GM12878 (cell line): ENCODE data around the gene RSAD2. TPM values are rescaled to one million over a fixed set of nuclear protein-coding genes. Genes with fewer than 3 reads are reported as not detected.

ENCODE experiments used
- ATAC-seq: fragments of 200-7000 bp; cut with Tn5 transposase; 3 replicates; pipeline ENCODE4 v1.9.1; 2020; ENCODE audit warnings: mild to moderate bottlenecking, moderate library complexity
- BruUV-seq: library from RNA; stranded (reverse); fragments of 400-500 nt; replicated peaks from 2 replicates; lab custom pipeline; 2021; lab: Mats Ljungman, UMichigan
- CTCF ChIA-PET: fragments of 300-600 bp; sonication (Branson Sonifier 250); formaldehyde crosslinking; extraction: SDS; loops from one replicate; lab custom pipeline; 2021; ENCODE audit warnings: inconsistent platforms; lab: Yijun Ruan, JAX
- POLR2A ChIA-PET: fragments of 350-600 bp; formaldehyde crosslinking; extraction: SDS; loops from one replicate; lab custom pipeline; 2021; ENCODE audit warnings: inconsistent platforms; lab: Charles Lee
- RAD21 ChIA-PET: fragments of 300-600 bp; sonication (Branson Sonifier 250); formaldehyde crosslinking; loops from one replicate; lab custom pipeline; 2023; ENCODE audit warnings: antibody characterized with exemption; ENCODE audit not compliant: unreplicated experiment; lab: Charles Lee
- SMC1A ChIA-PET: fragments of 300-600 bp; sonication (Branson Sonifier 250); formaldehyde crosslinking; loops from one replicate; lab custom pipeline; 2023; ENCODE audit not compliant: unreplicated experiment, uncharacterized antibody; lab: Charles Lee
- DNase-seq: peaks from one replicate; pipeline ENCODE4 v3.0.0-alpha.2; 2011; ENCODE audit warnings: low read depth, low spot score
- FAIRE-seq: peaks from 3 replicates; lab custom pipeline; 2011; peaks lifted over from hg19 to GRCh38; lab: Jason Lieb, UNC
- H2AFZ ChIP-seq: 2 replicates; pipeline ENCODE4 v1.6.0; 2011; ENCODE audit warnings: low read depth, low read length, control low read depth; ENCODE audit not compliant: control insufficient read depth
- H3K27ac ChIP-seq: 2 replicates; pipeline ENCODE4 v1.5.1; 2011; ENCODE audit warnings: control low read depth; ENCODE audit not compliant: control insufficient read depth, insufficient read depth
- H3K27me3 ChIP-seq, 2 experiments: replicated peaks in 1 of 2; 2 replicates each; pipeline versions ENCODE4 v1.6.0 to v1.6.1; 2011; ENCODE audit warnings: low read length in 1 of 2; ENCODE audit not compliant: control insufficient read depth in 2 of 2, insufficient read depth in 2 of 2
- H3K36me3 ChIP-seq, 2 experiments: 2 replicates each; pipeline ENCODE4 v1.5.1; 2011; ENCODE audit warnings: low read length in 1 of 2; ENCODE audit not compliant: control insufficient read depth in 2 of 2, insufficient read depth in 2 of 2
- H3K4me1 ChIP-seq: 2 replicates; pipeline ENCODE4 v1.6.1; 2011; ENCODE audit warnings: mild to moderate bottlenecking, low read length, moderate library complexity, mixed read lengths; ENCODE audit not compliant: control insufficient read depth, insufficient read depth
- H3K4me2 ChIP-seq: 2 replicates; pipeline ENCODE4 v1.6.0; 2011; ENCODE audit warnings: control low read depth; ENCODE audit not compliant: control insufficient read depth, insufficient read depth
- H3K4me3 ChIP-seq: fragments of 200-600 bp; sonication (generic); 2 replicates; pipeline ENCODE4 v1.5.1; 2016
- H3K79me2 ChIP-seq: 2 replicates; pipeline ENCODE4 v1.6.0; 2011; ENCODE audit warnings: low read length; ENCODE audit not compliant: control insufficient read depth, insufficient read depth
- H3K9ac ChIP-seq: 2 replicates; pipeline ENCODE4 v1.8.0; 2011; ENCODE audit warnings: low read length, control low read depth, mixed read lengths; ENCODE audit not compliant: control insufficient read depth, insufficient read depth
- H3K9me3 ChIP-seq: replicated peaks from 3 replicates; pipeline ENCODE4 v1.5.1; 2011; ENCODE audit warnings: mild to moderate bottlenecking, low read length; ENCODE audit not compliant: control insufficient read depth, insufficient read depth
- H4K20me1 ChIP-seq: 2 replicates; pipeline ENCODE4 v1.6.0; 2011; ENCODE audit not compliant: control insufficient read depth, insufficient read depth
- LARP7 ChIP-seq: fragments of 450-650 bp; IDR thresholded peaks from 2 replicates; pipeline ENCODE4 v1.6.1; 2017; ENCODE audit warnings: mild to moderate bottlenecking
- PAX5 ChIP-seq: IDR thresholded peaks from 2 replicates; pipeline ENCODE4 v1.6.1; 2011; ENCODE audit warnings: low read depth, low read length, borderline replicate concordance
- POLR2AphosphoS5 ChIP-seq: IDR thresholded peaks from 2 replicates; pipeline ENCODE4 v1.6.1; 2011; ENCODE audit warnings: mild to moderate bottlenecking, low read length, inconsistent platforms
- RAD21 ChIP-seq: IDR thresholded peaks from 2 replicates; pipeline ENCODE4 v1.6.1; 2011; ENCODE audit warnings: mild to moderate bottlenecking, low read depth, low read length, moderate library complexity; ENCODE audit not compliant: insufficient read depth
- SKIL ChIP-seq: fragments of 450-650 bp; IDR thresholded peaks from 2 replicates; pipeline ENCODE4 v1.6.1; 2017; ENCODE audit warnings: mild to moderate bottlenecking, low read depth, inconsistent platforms; ENCODE audit not compliant: poor library complexity, severe bottlenecking
- SMARCA5 ChIP-seq: fragments of 450-650 bp; IDR thresholded peaks from 2 replicates; pipeline ENCODE4 v1.6.1; 2017; ENCODE audit warnings: mild to moderate bottlenecking
- SUPT20H ChIP-seq: IDR thresholded peaks from 2 replicates; pipeline ENCODE4 v1.6.1; 2011; ENCODE audit warnings: low read depth, mild to moderate bottlenecking, low read length, moderate library complexity, borderline replicate concordance; ENCODE audit not compliant: control insufficient read depth
- ZNF384 ChIP-seq: IDR thresholded peaks from 2 replicates; pipeline ENCODE4 v1.6.1; 2012; ENCODE audit warnings: low read depth, mild to moderate bottlenecking, low read length, improper control_type of control experiment, borderline replicate concordance
- WGBS: methylation state at CpG from one replicate; pipeline ENCODE4 v1.1.6; 2016; ENCODE audit warnings: low lambda C conversion rate; ENCODE audit not compliant: insufficient replicate concordance, insufficient coverage; ENCODE audit errors: missing lambda C conversion rate; 5-methylcytosine and 5-hydroxymethylcytosine counted together
- in situ Hi-C: fragments of 300-500 bp; cut with MboI; formaldehyde crosslinking; loops from 9 replicates; pipeline ENCODE4 v1.14.3; 2018; ENCODE audit warnings: mixed read lengths
- intact Hi-C: fragments of 100-400 bp; cut with micrococcal nuclease; formaldehyde crosslinking; loops from one replicate; pipeline ENCODE4 v1.14.2; 2022; ENCODE audit not compliant: unreplicated experiment
- polyA plus RNA-seq, 11 experiments: library from polyadenylated mRNA; depleted of rRNA in 4 of 11; unstranded in 6 of 11; stranded (reverse) in 5 of 11; fragments of >200 nt; fragmentation: Nextera tagmentation in 4 of 11; fragmentation: Illumina TruSeq in 1 of 11; extraction: Ambion mirVana in 4 of 11; extraction: Trizol in 1 of 11; gene quantifications; 1 replicate in 1 of 11; 2 replicates in 10 of 11; pipeline versions ENCODE4 v1.2.1 to v1.2.3, GENCODE V29; 2011 to 2016; ENCODE audit warnings: inconsistent platforms in 2 of 11, missing spikeins in 2 of 11, low read depth in 1 of 11
- total RNA-seq, 4 experiments: library from RNA; depleted of rRNA in 3 of 4; stranded (reverse); fragments of >200 nt in 3 of 4; fragmentation: Illumina TruSeq in 1 of 4; extraction: Trizol in 1 of 4; gene quantifications; 2 replicates each; pipeline versions ENCODE4 v1.2.1 to v1.2.3, GENCODE V29; 2013 to 2021
- TF ChIP-seq, protein P1 (sequence below): fragments of 450-650 bp; formaldehyde crosslinking; IDR thresholded peaks from 2 replicates; pipeline ENCODE4 v1.4.0; 2020; ENCODE audit warnings: mild to moderate bottlenecking, moderate library complexity
- TF ChIP-seq, protein P2 (sequence below): fragments of 450-650 bp; IDR thresholded peaks from 2 replicates; pipeline ENCODE4 v1.6.1; 2018; ENCODE audit warnings: mild to moderate bottlenecking, low read depth, moderate library complexity; ENCODE audit not compliant: partially characterized antibody
- TF ChIP-seq, protein P3 (sequence below): fragments of 450-650 bp; conservative IDR thresholded peaks from 2 replicates; pipeline ENCODE4 v1.6.1; 2017; ENCODE audit warnings: mild to moderate bottlenecking, moderate library complexity

Gene RSAD2
- total and polyA plus RNA-seq, 10 of the 15 experiments (the other 5 are each of a cell fraction or from before 2014, with no cell fraction given), result 0.24 to 0.90 (median 0.69) TPM

DNA sequence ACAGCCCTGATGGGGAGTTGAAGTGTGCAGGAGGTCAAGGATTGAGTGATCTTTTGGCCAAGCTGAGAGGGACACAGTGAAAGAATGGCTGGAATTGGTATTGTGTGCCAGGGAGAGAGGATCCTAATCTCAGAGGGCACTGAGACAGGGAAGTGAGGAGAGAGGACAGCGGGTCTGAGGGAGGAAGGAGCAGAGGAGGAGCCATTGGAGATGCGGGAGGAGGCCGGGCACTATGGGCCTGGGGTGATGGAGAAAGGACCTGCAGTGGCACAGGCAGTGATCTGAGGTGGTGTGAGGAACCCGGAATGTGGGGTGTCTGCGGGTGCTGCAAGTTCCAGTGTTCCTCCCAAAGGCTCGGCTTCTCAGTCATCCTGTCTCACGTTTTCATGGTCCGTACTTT, 66.4 kb downstream of the RSAD2 start:
- Histone ChIP-seq H3K79me2 (no peaks in the 10 kb centered on the region), H3K9ac (no peak overlapping the region), H2AFZ (no peak overlapping the region), H4K20me1 (no peaks in the 10 kb centered on the region), H3K4me2 (no peak overlapping the region), H3K27ac (no peak overlapping the region), H3K36me3 (peaks cover 0 to 2% of the 10 kb centered on the region in 2 experiments; a peak in 2 of 4 replicates), H3K4me3 (no peak overlapping the region), H3K27me3 (no peaks in the 10 kb centered on the region), H3K9me3 (no peaks in the 10 kb centered on the region), H3K4me1 (peaks cover 25% of the 10 kb centered on the region)
- CTCF ChIA-PET, result interaction anchor here (1.1 kb wide), 1 partner anchor 47 kb away, joined by 3 read pairs; no protein-coding TSS in a partner anchor
- DNase-seq (no peak), FAIRE-seq (no peak), ATAC-seq (no peak)
- POLR2A ChIA-PET, result no interaction called here
- WGBS, result 89% methylated on average over 8 of the region's 8 CpGs
- intact Hi-C loops (no loop called here), in situ Hi-C loops (no loop called here)
- RAD21 ChIA-PET, result no interaction called here
- no TSS peak for BruUV-seq
- SMC1A ChIA-PET, result interaction anchor here (1.1 kb wide), 1 partner anchor 71 kb away, joined by 3 read pairs; no protein-coding TSS in a partner anchor
- no peak for TF ChIP-seq PAX5
- no peak for TF ChIP-seq SMARCA5
- TF ChIP-seq, protein P1, sequence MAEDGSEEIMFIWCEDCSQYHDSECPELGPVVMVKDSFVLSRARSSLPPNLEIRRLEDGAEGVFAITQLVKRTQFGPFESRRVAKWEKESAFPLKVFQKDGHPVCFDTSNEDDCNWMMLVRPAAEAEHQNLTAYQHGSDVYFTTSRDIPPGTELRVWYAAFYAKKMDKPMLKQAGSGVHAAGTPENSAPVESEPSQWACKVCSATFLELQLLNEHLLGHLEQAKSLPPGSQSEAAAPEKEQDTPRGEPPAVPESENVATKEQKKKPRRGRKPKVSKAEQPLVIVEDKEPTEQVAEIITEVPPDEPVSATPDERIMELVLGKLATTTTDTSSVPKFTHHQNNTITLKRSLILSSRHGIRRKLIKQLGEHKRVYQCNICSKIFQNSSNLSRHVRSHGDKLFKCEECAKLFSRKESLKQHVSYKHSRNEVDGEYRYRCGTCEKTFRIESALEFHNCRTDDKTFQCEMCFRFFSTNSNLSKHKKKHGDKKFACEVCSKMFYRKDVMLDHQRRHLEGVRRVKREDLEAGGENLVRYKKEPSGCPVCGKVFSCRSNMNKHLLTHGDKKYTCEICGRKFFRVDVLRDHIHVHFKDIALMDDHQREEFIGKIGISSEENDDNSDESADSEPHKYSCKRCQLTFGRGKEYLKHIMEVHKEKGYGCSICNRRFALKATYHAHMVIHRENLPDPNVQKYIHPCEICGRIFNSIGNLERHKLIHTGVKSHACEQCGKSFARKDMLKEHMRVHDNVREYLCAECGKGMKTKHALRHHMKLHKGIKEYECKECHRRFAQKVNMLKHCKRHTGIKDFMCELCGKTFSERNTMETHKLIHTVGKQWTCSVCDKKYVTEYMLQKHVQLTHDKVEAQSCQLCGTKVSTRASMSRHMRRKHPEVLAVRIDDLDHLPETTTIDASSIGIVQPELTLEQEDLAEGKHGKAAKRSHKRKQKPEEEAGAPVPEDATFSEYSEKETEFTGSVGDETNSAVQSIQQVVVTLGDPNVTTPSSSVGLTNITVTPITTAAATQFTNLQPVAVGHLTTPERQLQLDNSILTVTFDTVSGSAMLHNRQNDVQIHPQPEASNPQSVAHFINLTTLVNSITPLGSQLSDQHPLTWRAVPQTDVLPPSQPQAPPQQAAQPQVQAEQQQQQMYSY, result no peak
- TF ChIP-seq, protein P2, sequence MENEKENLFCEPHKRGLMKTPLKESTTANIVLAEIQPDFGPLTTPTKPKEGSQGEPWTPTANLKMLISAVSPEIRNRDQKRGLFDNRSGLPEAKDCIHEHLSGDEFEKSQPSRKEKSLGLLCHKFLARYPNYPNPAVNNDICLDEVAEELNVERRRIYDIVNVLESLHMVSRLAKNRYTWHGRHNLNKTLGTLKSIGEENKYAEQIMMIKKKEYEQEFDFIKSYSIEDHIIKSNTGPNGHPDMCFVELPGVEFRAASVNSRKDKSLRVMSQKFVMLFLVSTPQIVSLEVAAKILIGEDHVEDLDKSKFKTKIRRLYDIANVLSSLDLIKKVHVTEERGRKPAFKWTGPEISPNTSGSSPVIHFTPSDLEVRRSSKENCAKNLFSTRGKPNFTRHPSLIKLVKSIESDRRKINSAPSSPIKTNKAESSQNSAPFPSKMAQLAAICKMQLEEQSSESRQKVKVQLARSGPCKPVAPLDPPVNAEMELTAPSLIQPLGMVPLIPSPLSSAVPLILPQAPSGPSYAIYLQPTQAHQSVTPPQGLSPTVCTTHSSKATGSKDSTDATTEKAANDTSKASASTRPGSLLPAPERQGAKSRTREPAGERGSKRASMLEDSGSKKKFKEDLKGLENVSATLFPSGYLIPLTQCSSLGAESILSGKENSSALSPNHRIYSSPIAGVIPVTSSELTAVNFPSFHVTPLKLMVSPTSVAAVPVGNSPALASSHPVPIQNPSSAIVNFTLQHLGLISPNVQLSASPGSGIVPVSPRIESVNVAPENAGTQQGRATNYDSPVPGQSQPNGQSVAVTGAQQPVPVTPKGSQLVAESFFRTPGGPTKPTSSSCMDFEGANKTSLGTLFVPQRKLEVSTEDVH, result no peak
- TF ChIP-seq SKIL, result no peak
- no peak for TF ChIP-seq RAD21
- no peak for TF ChIP-seq ZNF384
- TF ChIP-seq, protein P3, sequence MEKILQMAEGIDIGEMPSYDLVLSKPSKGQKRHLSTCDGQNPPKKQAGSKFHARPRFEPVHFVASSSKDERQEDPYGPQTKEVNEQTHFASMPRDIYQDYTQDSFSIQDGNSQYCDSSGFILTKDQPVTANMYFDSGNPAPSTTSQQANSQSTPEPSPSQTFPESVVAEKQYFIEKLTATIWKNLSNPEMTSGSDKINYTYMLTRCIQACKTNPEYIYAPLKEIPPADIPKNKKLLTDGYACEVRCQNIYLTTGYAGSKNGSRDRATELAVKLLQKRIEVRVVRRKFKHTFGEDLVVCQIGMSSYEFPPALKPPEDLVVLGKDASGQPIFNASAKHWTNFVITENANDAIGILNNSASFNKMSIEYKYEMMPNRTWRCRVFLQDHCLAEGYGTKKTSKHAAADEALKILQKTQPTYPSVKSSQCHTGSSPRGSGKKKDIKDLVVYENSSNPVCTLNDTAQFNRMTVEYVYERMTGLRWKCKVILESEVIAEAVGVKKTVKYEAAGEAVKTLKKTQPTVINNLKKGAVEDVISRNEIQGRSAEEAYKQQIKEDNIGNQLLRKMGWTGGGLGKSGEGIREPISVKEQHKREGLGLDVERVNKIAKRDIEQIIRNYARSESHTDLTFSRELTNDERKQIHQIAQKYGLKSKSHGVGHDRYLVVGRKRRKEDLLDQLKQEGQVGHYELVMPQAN, result no peak
- no peak for TF ChIP-seq SUPT20H
- no peak for TF ChIP-seq LARP7
- no peak for TF ChIP-seq POLR2AphosphoS5
